WTC11 (cell line): ENCODE data around the gene NDUFA1. TPM values are rescaled to one million over a fixed set of nuclear protein-coding genes. Genes with fewer than 3 reads are reported as not detected.

Experiments used
- ATAC-seq: fragments of 200-7000 bp; cut with Tn5 transposase; 2 replicates; pipeline ENCODE4 v1.10.0; 2021; ENCODE audit warnings: mild to moderate bottlenecking, moderate library complexity
- CTCF ChIA-PET: fragments of 300-600 bp; sonication (Branson Sonifier 250); formaldehyde crosslinking; loops from one replicate; lab custom pipeline; 2021; ENCODE audit warnings: antibody characterized with exemption; lab: Charles Lee
- POLR2A ChIA-PET: fragments of 350-600 bp; sonication (Branson Sonifier 250); formaldehyde crosslinking; loops from one replicate; lab custom pipeline; 2021; ENCODE audit warnings: antibody characterized with exemption; lab: Charles Lee
- DNase-seq: peaks from one replicate; pipeline ENCODE4 v3.0.0; 2021; ENCODE audit warnings: low spot score
- H3K27ac Mint-ChIP-seq: 2 replicates; pipeline ENCODE4 v1.8.0; 2021; ENCODE audit warnings: mixed read lengths
- H3K27me3 Mint-ChIP-seq: 2 replicates; pipeline ENCODE4 v1.8.0; 2021; ENCODE audit warnings: low read depth, mild to moderate bottlenecking, moderate library complexity, mixed read lengths
- H3K36me3 Mint-ChIP-seq: 2 replicates; pipeline ENCODE4 v1.8.0; 2021; ENCODE audit warnings: mixed read lengths
- H3K4me1 Mint-ChIP-seq: 2 replicates; pipeline ENCODE4 v1.8.0; 2022; ENCODE audit warnings: mixed read lengths
- H3K4me3 Mint-ChIP-seq: 2 replicates; pipeline ENCODE4 v1.8.0; 2021; ENCODE audit warnings: mild to moderate bottlenecking, moderate library complexity, mixed read lengths
- H3K9me3 Mint-ChIP-seq: 2 replicates; pipeline ENCODE4 v1.8.0; 2021; ENCODE audit warnings: mixed read lengths
- ATF3 ChIP-seq: sonication (generic); formaldehyde crosslinking; conservative IDR thresholded peaks from 2 replicates; pipeline ENCODE4 v1.8.1; 2022; ENCODE audit warnings: mild to moderate bottlenecking, missing genetic modification reagents
- E2F4 ChIP-seq: sonication (generic); formaldehyde crosslinking; IDR thresholded peaks from 2 replicates; pipeline ENCODE4 v1.8.1; 2022; ENCODE audit warnings: low read depth, mild to moderate bottlenecking, moderate library complexity, missing genetic modification reagents, borderline replicate concordance
- FOXJ3 ChIP-seq: sonication (generic); formaldehyde crosslinking; IDR thresholded peaks from 2 replicates; pipeline ENCODE4 v1.9.0; 2021; ENCODE audit warnings: missing genetic modification reagents, mild to moderate bottlenecking, borderline replicate concordance
- NFYB ChIP-seq: sonication (generic); formaldehyde crosslinking; conservative IDR thresholded peaks from 2 replicates; pipeline ENCODE4 v1.8.0; 2022; ENCODE audit warnings: low read depth, missing genetic modification reagents
- OVOL2 ChIP-seq: fragments of 250-450 bp; sonication (Bioruptor Pico); IDR thresholded peaks from 2 replicates; pipeline ENCODE4 v1.9.0; 2021; ENCODE audit warnings: mild to moderate bottlenecking, borderline replicate concordance
- PRDM15 ChIP-seq: sonication (generic); formaldehyde crosslinking; IDR thresholded peaks from 2 replicates; pipeline ENCODE4 v1.8.0; 2022; ENCODE audit warnings: missing genetic modification reagents
- SMAD4 ChIP-seq: sonication (generic); formaldehyde crosslinking; IDR thresholded peaks from 2 replicates; pipeline ENCODE4 v1.8.0; 2022; ENCODE audit warnings: mild to moderate bottlenecking, missing genetic modification reagents
- TEAD4 ChIP-seq: sonication (generic); formaldehyde crosslinking; IDR thresholded peaks from 2 replicates; pipeline ENCODE4 v1.8.0; 2022; ENCODE audit warnings: mild to moderate bottlenecking, missing genetic modification reagents
- ZNF317 ChIP-seq: sonication (generic); formaldehyde crosslinking; IDR thresholded peaks from 2 replicates; pipeline ENCODE4 v1.8.1; 2023; ENCODE audit warnings: low read depth, mild to moderate bottlenecking, moderate library complexity, missing genetic modification reagents, borderline replicate concordance
- ZNF416 ChIP-seq: fragments of 250-450 bp; sonication (Bioruptor Pico); IDR thresholded peaks from 2 replicates; pipeline ENCODE4 v1.9.0; 2021; ENCODE audit warnings: mild to moderate bottlenecking, inconsistent platforms
- ZNF512 ChIP-seq: sonication (generic); formaldehyde crosslinking; IDR thresholded peaks from 2 replicates; pipeline ENCODE4 v1.8.1; 2022; ENCODE audit warnings: missing genetic modification reagents, borderline replicate concordance
- ZSCAN18 ChIP-seq: fragments of 250-450 bp; sonication (Bioruptor Pico); IDR thresholded peaks from 2 replicates; pipeline ENCODE4 v2.1.2; 2022; ENCODE audit warnings: mild to moderate bottlenecking, moderate library complexity
- total RNA-seq: library from RNA; stranded (reverse); gene quantifications from 3 replicates; pipeline ENCODE4 v1.2.3, GENCODE V29; 2021
- TF ChIP-seq, protein P1 (sequence below): sonication (generic); formaldehyde crosslinking; IDR thresholded peaks from 2 replicates; pipeline ENCODE4 v1.8.1; 2022; ENCODE audit warnings: mild to moderate bottlenecking, moderate library complexity, missing genetic modification reagents

NDUFA1 gene
- total RNA-seq, 1 experiment from 2014 or later, result 84.3 TPM

- TF ChIP-seq ZNF512 (CRISPR knock-in tag), result no peak
- TF ChIP-seq TEAD4 (CRISPR knock-in tag), result no peak
- TF ChIP-seq ZNF416, result no peak
- no peak for TF ChIP-seq SMAD4 (CRISPR knock-in tag)
- TF ChIP-seq FOXJ3 (CRISPR knock-in tag), result no peak
Observed at GRCh38 chrX:119880076-119880475, 8.4 kb downstream of the NDUFA1 start (continued).

GRCh38 chrX:119880552-119881437, 9.2 kb downstream of the NDUFA1 start:
- POLR2A ChIA-PET, result no interaction called here
- no peak overlapping the region for H3K4me3 Mint-ChIP-seq
- no peak for DNase-seq
- H3K36me3 Mint-ChIP-seq, result peaks cover 14% of the 10 kb centered on the region
- ATAC-seq, result peak; percentile 90
- TF ChIP-seq, protein P1, sequence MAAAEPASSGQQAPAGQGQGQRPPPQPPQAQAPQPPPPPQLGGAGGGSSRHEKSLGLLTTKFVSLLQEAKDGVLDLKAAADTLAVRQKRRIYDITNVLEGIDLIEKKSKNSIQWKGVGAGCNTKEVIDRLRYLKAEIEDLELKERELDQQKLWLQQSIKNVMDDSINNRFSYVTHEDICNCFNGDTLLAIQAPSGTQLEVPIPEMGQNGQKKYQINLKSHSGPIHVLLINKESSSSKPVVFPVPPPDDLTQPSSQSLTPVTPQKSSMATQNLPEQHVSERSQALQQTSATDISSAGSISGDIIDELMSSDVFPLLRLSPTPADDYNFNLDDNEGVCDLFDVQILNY (CRISPR knock-in tag), result no peak
- no peak for TF ChIP-seq ZNF416
- no peak for TF ChIP-seq PRDM15 (CRISPR knock-in tag)
- no peak for TF ChIP-seq OVOL2 (CRISPR knock-in tag)
- no peak for TF ChIP-seq ZNF317 (CRISPR knock-in tag)
- H3K27ac Mint-ChIP-seq, result peak overlapping the region; percentile 25
- H3K9me3 Mint-ChIP-seq, result no peaks in the 10 kb centered on the region
- no peaks in the 10 kb centered on the region for H3K4me1 Mint-ChIP-seq
- CTCF ChIA-PET, result interaction anchor here (0.5 to 1.0 kb wide), 5 partner anchors 15 to 189 kb away, joined by 3 read pairs; partner anchors contain the start of genes AKAP14, RPL39 and UPF3B
- no peaks in the 10 kb centered on the region for H3K27me3 Mint-ChIP-seq

- CTCF ChIA-PET, result no interaction called here
- ATAC-seq (no peak), DNase-seq (no peak)
- POLR2A ChIA-PET, result no interaction called here
- TF ChIP-seq ATF3 (CRISPR knock-in tag) (no peak), ZSCAN18 (no peak), E2F4 (CRISPR knock-in tag) (no peak), NFYB (peak; percentile 80)
- Mint-ChIP-seq H3K9me3 (no peaks in the 10 kb centered on the region), H3K27me3 (no peaks in the 10 kb centered on the region), H3K36me3 (no peaks in the 10 kb centered on the region), H3K4me1 (no peaks in the 10 kb centered on the region), H3K4me3 (no peak overlapping the region), H3K27ac (no peak overlapping the region)
Observed at GRCh38 chrX:119885554-119886428, 14.2 kb downstream of the NDUFA1 start.
